ENCODE data around the gene ZNF529. TPM values are rescaled to one million over a fixed set of nuclear protein-coding genes. Genes with fewer than 3 reads are reported as not detected.

ZNF529 gene
- total and polyA plus RNA-seq, 3 experiments from 2014 or later = 8.6 to 16.4 (median 15.6) TPM

GRCh38 chr19:36577271-36577996 is 4.3 kb upstream of the ZNF529 start:
- H3K27ac Mint-ChIP-seq = peak overlapping the region in 1 of 8 donors; percentile 29

GRCh38 chr19:36574741-36575140 is 1.6 kb upstream of the ZNF529 start:
- H3K4me3 Mint-ChIP-seq = peak overlapping the region; percentile 70 to 94 (median 90)
- peaks cover 0 to 7% (median 0%) of the 10 kb centered on the region in 5 donors for H3K9me3 Mint-ChIP-seq
- Histone ChIP-seq H3K9me3 (ENCODE audit: low read length) (no peaks in the 10 kb centered on the region), H3K27ac (ENCODE audit: low read depth, low read length) (no peak overlapping the region), H3K36me3 (ENCODE audit: insufficient read depth, low read length) (peaks cover 10% of the 10 kb centered on the region), H3K4me3 (ENCODE audit: low read length) (no peak overlapping the region), H3K4me1 (ENCODE audit: insufficient read depth, low read length) (peaks cover 20% of the 10 kb centered on the region), H3K27me3 (ENCODE audit: insufficient read depth, low read length, poor library complexity, severe bottlenecking) (no peaks in the 10 kb centered on the region)
- ChIA-PET CTCF (interaction anchor here (0.6 kb wide), 1 partner anchor 29 kb away, joined by 3 read pairs; no protein-coding TSS in a partner anchor), POLR2A (no interaction called here)
- H3K36me3 Mint-ChIP-seq = peaks cover 18 to 50% (median 36%) of the 10 kb centered on the region in 3 donors
- H3K27ac Mint-ChIP-seq = peak overlapping the region in 7 of 8 donors; percentile 96 to 100 (median 98)
- no peak for DNase-seq
- H3K27me3 Mint-ChIP-seq = peaks cover 0 to 4% of the 10 kb centered on the region in 2 donors
- H3K4me1 Mint-ChIP-seq = peaks cover 40 to 50% (median 44%) of the 10 kb centered on the region in 3 donors

More at GRCh38 chr19:36577271-36577996, 4.3 kb upstream of the ZNF529 start:
- H3K36me3 Mint-ChIP-seq = peaks cover 27 to 58% (median 42%) of the 10 kb centered on the region in 3 donors
- ChIA-PET CTCF (no interaction called here), POLR2A (interaction anchor here (0.7 kb wide), 1 partner anchor 10 kb away, joined by 4 read pairs; no protein-coding TSS in a partner anchor)
- Histone ChIP-seq H3K27ac (ENCODE audit: low read depth, low read length) (no peak overlapping the region), H3K4me3 (ENCODE audit: low read length) (no peak overlapping the region), H3K36me3 (ENCODE audit: insufficient read depth, low read length) (peaks cover 14% of the 10 kb centered on the region), H3K27me3 (ENCODE audit: insufficient read depth, low read length, poor library complexity, severe bottlenecking) (no peaks in the 10 kb centered on the region), H3K4me1 (ENCODE audit: insufficient read depth, low read length) (peaks cover 15% of the 10 kb centered on the region), H3K9me3 (ENCODE audit: low read length) (no peaks in the 10 kb centered on the region)
- peak overlapping the region in 1 of 7 donors; percentile 25 for H3K4me3 Mint-ChIP-seq
- DNase-seq = no peak
- peaks cover 0 to 20% (median 11%) of the 10 kb centered on the region in 5 donors for H3K9me3 Mint-ChIP-seq
- H3K4me1 Mint-ChIP-seq = peaks cover 26 to 30% (median 26%) of the 10 kb centered on the region in 3 donors
- peaks cover 0 to 4% of the 10 kb centered on the region in 2 donors for H3K27me3 Mint-ChIP-seq

DNA sequence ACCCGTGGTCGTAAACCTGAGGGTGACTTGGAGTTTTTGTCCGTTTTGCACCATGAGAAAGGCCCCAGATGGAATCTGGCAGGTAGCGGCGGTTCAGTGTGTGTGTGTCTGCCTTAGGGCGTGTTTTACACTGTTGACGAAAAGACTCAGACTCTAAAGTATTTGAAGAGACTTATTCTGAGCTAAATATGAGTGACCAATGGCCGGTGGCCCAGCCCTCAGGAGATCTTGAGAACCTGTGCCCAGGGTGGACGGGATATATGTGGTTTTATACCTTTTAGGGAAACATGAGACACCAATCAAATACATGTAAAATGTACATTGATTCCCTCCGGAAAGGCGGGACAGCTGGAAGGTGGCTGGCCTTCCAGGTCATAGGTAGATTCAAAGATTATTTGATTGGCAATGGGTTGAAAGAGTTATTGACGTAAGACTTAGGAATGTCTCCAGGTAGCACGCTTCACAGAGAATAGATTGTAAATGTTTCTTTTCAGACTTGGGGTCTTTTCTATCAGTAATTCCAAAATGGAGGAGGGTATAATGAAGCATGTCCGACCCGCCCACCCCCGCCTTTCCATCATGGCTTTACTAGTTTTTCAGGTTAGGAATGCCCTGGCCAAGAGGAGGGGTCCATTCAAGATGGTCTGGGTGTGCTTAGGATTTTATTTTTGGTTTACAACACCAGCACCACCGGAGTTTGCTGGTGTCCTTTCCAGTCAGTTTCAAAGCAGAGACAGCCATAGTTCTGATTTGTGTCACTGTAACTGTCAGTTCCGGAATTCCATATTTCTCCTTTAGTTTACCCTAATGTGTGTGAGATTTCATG is 1.0 kb upstream of the ZNF529 start:
- CTCF ChIA-PET = interaction anchor here (0.6 kb wide), 2 partner anchors 30 to 769 kb away, joined by 3 read pairs; no protein-coding TSS in a partner anchor

DNA sequence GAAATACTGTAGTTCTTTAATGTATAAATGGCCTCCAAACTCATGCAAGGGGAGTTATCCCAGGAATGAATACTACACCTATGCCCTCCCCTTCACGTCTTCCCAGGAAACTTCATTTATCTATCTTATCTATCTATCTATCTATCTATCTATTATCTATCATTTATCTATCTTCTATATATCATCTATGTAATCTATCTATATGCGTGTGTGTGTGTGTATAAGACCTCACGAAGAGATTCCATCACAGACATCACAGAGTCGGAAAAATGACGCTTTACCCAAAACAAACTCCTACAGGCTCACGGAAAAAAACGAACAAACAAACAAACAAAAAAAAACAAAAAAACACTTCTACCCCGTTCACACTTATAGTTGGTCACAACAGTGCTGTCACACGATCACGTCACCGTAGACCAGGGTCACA is 486 bp downstream of the ZNF529 start:
- Mint-ChIP-seq H3K27me3 (peaks cover 0 to 4% of the 10 kb centered on the region in 2 donors), H3K4me1 (peaks cover 56 to 64% (median 60%) of the 10 kb centered on the region in 3 donors), H3K9me3 (peaks cover 0 to 10% (median 8%) of the 10 kb centered on the region in 5 donors), H3K4me3 (peak overlapping the region; percentile 89 to 98 (median 93)), H3K36me3 (peaks cover 29 to 58% (median 47%) of the 10 kb centered on the region in 3 donors), H3K27ac (peak overlapping the region; percentile 96 to 100 (median 98))
- Histone ChIP-seq H3K27me3 (ENCODE audit: insufficient read depth, low read length, poor library complexity, severe bottlenecking) (no peaks in the 10 kb centered on the region), H3K4me1 (ENCODE audit: insufficient read depth, low read length) (peaks cover 20% of the 10 kb centered on the region), H3K4me3 (ENCODE audit: low read length) (peak overlapping the region; percentile 96), H3K27ac (ENCODE audit: low read depth, low read length) (peak overlapping the region; percentile 99), H3K36me3 (ENCODE audit: insufficient read depth, low read length) (peaks cover 15% of the 10 kb centered on the region), H3K9me3 (ENCODE audit: low read length) (no peaks in the 10 kb centered on the region)
- DNase-seq = no peak
- ChIA-PET CTCF (interaction anchor here (1.0 kb wide), 1 partner anchor 28 kb away, joined by 3 read pairs; no protein-coding TSS in a partner anchor), POLR2A (interaction anchor here (0.5 to 1.9 kb wide), 5 partner anchors 32 to 83 kb away, joined by 4 to 18 read pairs (median 5); partner anchors contain the start of genes ZNF260, ZNF382 and ZNF566)

More for the DNA sequence above, 1.0 kb upstream of the ZNF529 start:
- H3K9me3 ChIP-seq (ENCODE audit: low read length) = no peaks in the 10 kb centered on the region
- peaks cover 0 to 4% of the 10 kb centered on the region in 2 donors for H3K27me3 Mint-ChIP-seq
- H3K27ac ChIP-seq (ENCODE audit: low read depth, low read length) = peak overlapping the region; percentile 99
- H3K27ac Mint-ChIP-seq = peak overlapping the region; percentile 96 to 100 (median 98)
- peak overlapping the region; percentile 96 for H3K4me3 ChIP-seq (ENCODE audit: low read length)
- peak overlapping the region; percentile 89 to 98 (median 93) for H3K4me3 Mint-ChIP-seq
- H3K4me1 Mint-ChIP-seq = peaks cover 45 to 52% (median 48%) of the 10 kb centered on the region in 3 donors
- POLR2A ChIA-PET = interaction anchor here (1.4 to 1.9 kb wide), 2 partner anchors 31 to 84 kb away, joined by 13 to 18 read pairs; partner anchors contain the start of genes ZNF382 and ZNF566
- no peaks in the 10 kb centered on the region for H3K27me3 ChIP-seq (ENCODE audit: insufficient read depth, low read length, poor library complexity, severe bottlenecking)
- H3K4me1 ChIP-seq (ENCODE audit: insufficient read depth, low read length) = peaks cover 20% of the 10 kb centered on the region
- peaks cover 6% of the 10 kb centered on the region for H3K36me3 ChIP-seq (ENCODE audit: insufficient read depth, low read length)
- DNase-seq = no peak
- peaks cover 18 to 51% (median 37%) of the 10 kb centered on the region in 3 donors for H3K36me3 Mint-ChIP-seq
- H3K9me3 Mint-ChIP-seq = peaks cover 0 to 5% (median 0%) of the 10 kb centered on the region in 5 donors

DNA sequence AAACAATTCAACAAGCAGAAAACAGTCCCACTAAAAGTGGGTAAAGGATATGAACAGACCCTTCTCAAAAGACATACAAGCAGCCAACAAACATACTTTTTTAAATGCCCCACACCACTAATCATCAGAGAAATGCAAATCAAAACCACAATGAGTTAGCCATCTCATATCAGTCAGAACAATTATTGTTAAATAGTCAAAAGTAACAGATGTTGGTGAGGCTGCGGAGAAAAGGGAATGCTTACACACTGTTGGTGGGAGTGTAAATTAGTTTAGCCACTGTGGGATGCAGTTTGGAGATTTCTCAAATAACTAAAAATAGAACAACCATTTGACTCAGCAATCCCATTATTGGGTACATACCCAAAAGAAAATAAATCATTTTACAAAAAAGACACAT is 8.7 kb downstream of the ZNF529 start:
- Histone ChIP-seq H3K27me3 (ENCODE audit: insufficient read depth, low read length, poor library complexity, severe bottlenecking) (no peaks in the 10 kb centered on the region), H3K27ac (ENCODE audit: low read depth, low read length) (no peak overlapping the region), H3K4me1 (ENCODE audit: insufficient read depth, low read length) (no peaks in the 10 kb centered on the region), H3K9me3 (ENCODE audit: low read length) (peaks cover 46% of the 10 kb centered on the region), H3K4me3 (ENCODE audit: low read length) (no peak overlapping the region), H3K36me3 (ENCODE audit: insufficient read depth, low read length) (peaks cover 34% of the 10 kb centered on the region)
- ChIA-PET POLR2A (no interaction called here), CTCF (no interaction called here)
- Mint-ChIP-seq H3K27ac (no peak overlapping the region), H3K9me3 (peaks cover 42 to 85% (median 82%) of the 10 kb centered on the region in 5 donors), H3K27me3 (no peaks in the 10 kb centered on the region), H3K4me1 (peaks cover 20 to 49% (median 35%) of the 10 kb centered on the region in 3 donors), H3K4me3 (peak overlapping the region in 1 of 7 donors; percentile 12), H3K36me3 (peaks cover 48 to 97% (median 88%) of the 10 kb centered on the region in 3 donors)
- DNase-seq = no peak

- Mint-ChIP-seq H3K36me3 (peaks cover 62 to 94% (median 93%) of the 10 kb centered on the region in 3 donors), H3K27me3 (peaks cover 0 to 1% of the 10 kb centered on the region in 2 donors), H3K4me1 (no peaks in the 10 kb centered on the region), H3K27ac (no peak overlapping the region), H3K9me3 (peaks cover 66 to 99% (median 96%) of the 10 kb centered on the region in 5 donors), H3K4me3 (no peak overlapping the region)
- Histone ChIP-seq H3K27me3 (ENCODE audit: insufficient read depth, low read length, poor library complexity, severe bottlenecking) (no peaks in the 10 kb centered on the region), H3K36me3 (ENCODE audit: insufficient read depth, low read length) (peaks cover 41% of the 10 kb centered on the region), H3K4me1 (ENCODE audit: insufficient read depth, low read length) (no peaks in the 10 kb centered on the region), H3K4me3 (ENCODE audit: low read length) (no peak overlapping the region), H3K9me3 (ENCODE audit: low read length) (peaks cover 66% of the 10 kb centered on the region), H3K27ac (ENCODE audit: low read depth, low read length) (no peak overlapping the region)
- POLR2A ChIA-PET = no interaction called here
- DNase-seq = no peak
- CTCF ChIA-PET = no interaction called here
Measured at GRCh38 chr19:36547001-36547732, 25.9 kb downstream of the ZNF529 start.
